GM23248 (cell line): ENCODE data around the gene RAD52. TPM values are rescaled to one million over a fixed set of nuclear protein-coding genes. Genes with fewer than 3 reads are reported as not detected.

ENCODE experiments used
- DNase-seq: peaks from one replicate; pipeline ENCODE4 v3.0.0-alpha.2; 2015
- H2AFZ ChIP-seq: fragments of 200-600 bp; sonication (generic); 2 replicates; pipeline ENCODE4 v1.6.1; 2016; ENCODE audit warnings: antibody characterized with exemption
- H3F3A ChIP-seq: fragments of 200-600 bp; sonication (generic); 2 replicates; pipeline ENCODE4 v1.6.1; 2016; ENCODE audit warnings: mild to moderate bottlenecking, antibody characterized with exemption, mixed run types; ENCODE audit not compliant: insufficient read depth
- H3K27ac ChIP-seq: fragments of 200-600 bp; sonication (generic); 2 replicates; pipeline ENCODE4 v1.5.1; 2016; ENCODE audit warnings: mild to moderate bottlenecking
- H3K27me3 ChIP-seq: fragments of 200-600 bp; sonication (generic); replicated peaks from 2 replicates; pipeline ENCODE4 v1.6.1; 2016; ENCODE audit warnings: mild to moderate bottlenecking; ENCODE audit not compliant: insufficient read depth
- H3K36me3 ChIP-seq: fragments of 200-600 bp; sonication (generic); 2 replicates; pipeline ENCODE4 v1.6.1; 2016; ENCODE audit warnings: low read depth, mild to moderate bottlenecking
- H3K4me1 ChIP-seq: fragments of 200-600 bp; sonication (generic); 2 replicates; pipeline ENCODE4 v1.6.1; 2016; ENCODE audit warnings: mild to moderate bottlenecking; ENCODE audit not compliant: insufficient read depth
- H3K4me2 ChIP-seq: fragments of 200-600 bp; sonication (generic); one replicate; pipeline ENCODE4 v1.6.1; 2016; ENCODE audit warnings: mild to moderate bottlenecking; ENCODE audit not compliant: unreplicated experiment
- H3K4me3 ChIP-seq: fragments of 200-600 bp; sonication (generic); 2 replicates; pipeline ENCODE4 v1.5.1; 2016; ENCODE audit warnings: mild to moderate bottlenecking
- H3K79me2 ChIP-seq: fragments of 200-600 bp; sonication (generic); 2 replicates; pipeline ENCODE4 v1.6.1; 2016; ENCODE audit warnings: mild to moderate bottlenecking; ENCODE audit not compliant: insufficient read depth
- H3K9ac ChIP-seq: fragments of 200-600 bp; sonication (generic); 2 replicates; pipeline ENCODE4 v1.6.1; 2016; ENCODE audit warnings: mild to moderate bottlenecking
- H3K9me2 ChIP-seq: fragments of 200-600 bp; sonication (generic); 2 replicates; pipeline ENCODE4 v1.6.1; 2016; ENCODE audit warnings: mixed run types, mild to moderate bottlenecking, moderate library complexity; ENCODE audit not compliant: insufficient read depth
- H3K9me3 ChIP-seq: fragments of 200-600 bp; sonication (generic); one replicate; pipeline ENCODE4 v1.6.1; 2017; ENCODE audit warnings: low read depth
- H4K20me1 ChIP-seq: fragments of 200-600 bp; sonication (generic); 2 replicates; pipeline ENCODE4 v1.6.0; 2016; ENCODE audit not compliant: insufficient read depth
- EZH2 ChIP-seq: fragments of 200-600 bp; sonication (generic); IDR thresholded peaks from 2 replicates; pipeline ENCODE4 v1.6.1; 2018; ENCODE audit warnings: antibody characterized with exemption, mild to moderate bottlenecking; ENCODE audit not compliant: insufficient read depth, poor library complexity, severe bottlenecking
- EZH2phosphoT487 ChIP-seq: fragments of 200-600 bp; sonication (generic); IDR thresholded peaks from 2 replicates; pipeline ENCODE4 v1.6.1; 2018; ENCODE audit warnings: antibody characterized with exemption, moderate library complexity, mild to moderate bottlenecking, low read depth; ENCODE audit not compliant: insufficient read depth
- WGBS, 2 experiments: methylation state at CpG; one replicate each; pipeline ENCODE4 v1.1.6; 2015 to 2017; ENCODE audit warnings: low lambda C conversion rate in 2 of 2, low coverage in 1 of 2; ENCODE audit errors: missing lambda C conversion rate in 2 of 2; 5-methylcytosine and 5-hydroxymethylcytosine counted together
- in situ Hi-C: fragments of 300-500 bp; cut with MboI; formaldehyde crosslinking; loops from 2 replicates; pipeline ENCODE4 v1.15.0; 2020
- polyA plus RNA-seq: library from polyadenylated mRNA; unstranded; fragments of >200 nt; fragmentation: Nextera tagmentation; extraction: Ambion mirVana; gene quantifications from 2 replicates; pipeline ENCODE4 v1.2.1, GENCODE V29; 2016
- total RNA-seq: library from RNA; depleted of rRNA; stranded (reverse); fragments of >200 nt; shearing (Covaris generic); gene quantifications from 2 replicates; pipeline ENCODE4 v1.2.3, GENCODE V29; 2014

RAD52 gene
- total and polyA plus RNA-seq, 2 experiments from 2014 or later: 7.4 to 20.0 TPM

- no peak for DNase-seq
- Histone ChIP-seq H3F3A (0 out of 2 replicates have a peak, but pooled peaks cover 3% of the 10 kb centered on the region), H3K27me3 (no peaks in the 10 kb centered on the region), H3K4me1 (no peaks in the 10 kb centered on the region), H3K4me3 (no peak overlapping the region), H3K9me3 (no peaks in the 10 kb centered on the region), H3K79me2 (no peaks in the 10 kb centered on the region), H3K27ac (no peak overlapping the region), H2AFZ (no peak overlapping the region), H3K4me2 (no peak overlapping the region), H3K9ac (no peak overlapping the region), H3K9me2 (no peaks in the 10 kb centered on the region), H4K20me1 (no peaks in the 10 kb centered on the region), H3K36me3 (no peaks in the 10 kb centered on the region)
- in situ Hi-C loops: no loop called here
- TF ChIP-seq EZH2: no peak
- no peak for TF ChIP-seq EZH2phosphoT487
- WGBS, 2 experiments: 95% methylated on average over 8 of the region's 8 CpGs
Measured at GRCh38 chr12:981176-981828, 31.8 kb upstream of the RAD52 start.

- Histone ChIP-seq H3K4me1 (no peaks in the 10 kb centered on the region), H3K9me2 (no peaks in the 10 kb centered on the region), H3K9ac (no peak overlapping the region), H3K4me3 (no peak overlapping the region), H3K79me2 (no peaks in the 10 kb centered on the region), H3K4me2 (no peak overlapping the region), H4K20me1 (no peaks in the 10 kb centered on the region), H3K9me3 (no peaks in the 10 kb centered on the region), H3K27ac (no peak overlapping the region), H3K27me3 (no peaks in the 10 kb centered on the region), H3F3A (0 out of 2 replicates have a peak, but pooled peaks cover 8% of the 10 kb centered on the region), H3K36me3 (no peaks in the 10 kb centered on the region), H2AFZ (no peak overlapping the region)
- WGBS, 2 experiments: 86 to 89% methylated on average over 5 of the region's 5 CpGs
- in situ Hi-C loops: no loop called here
- TF ChIP-seq EZH2phosphoT487: no peak
- TF ChIP-seq EZH2: no peak
- DNase-seq: no peak
Measured at GRCh38 chr12:979349-979748, 29.9 kb upstream of the RAD52 start.

GRCh38 chr12:977156-977555, 27.7 kb upstream of the RAD52 start:
- no peak overlapping the region for H3K27ac ChIP-seq
- no peak overlapping the region for H2AFZ ChIP-seq
- 95 to 97% methylated on average over 4 of the region's 4 CpGs for WGBS, 2 experiments
- no peaks in the 10 kb centered on the region for H3K4me1 ChIP-seq
- in situ Hi-C loops: no loop called here
- 0 out of 2 replicates have a peak, but pooled peaks cover 7% of the 10 kb centered on the region for H3F3A ChIP-seq
- no peaks in the 10 kb centered on the region for H3K9me2 ChIP-seq
- TF ChIP-seq EZH2 (no peak), EZH2phosphoT487 (no peak)
- H3K9me3 ChIP-seq: no peaks in the 10 kb centered on the region
- no peaks in the 10 kb centered on the region for H3K79me2 ChIP-seq
- H3K27me3 ChIP-seq: no peaks in the 10 kb centered on the region
- no peak overlapping the region for H3K4me2 ChIP-seq
- no peaks in the 10 kb centered on the region for H4K20me1 ChIP-seq
- no peak overlapping the region for H3K9ac ChIP-seq
- no peaks in the 10 kb centered on the region for H3K36me3 ChIP-seq
- H3K4me3 ChIP-seq: no peak overlapping the region
- no peak for DNase-seq

- in situ Hi-C loops: no loop called here
- H3K27me3 ChIP-seq: no peaks in the 10 kb centered on the region
- H3K9me2 ChIP-seq: no peaks in the 10 kb centered on the region
- DNase-seq: no peak
- TF ChIP-seq EZH2phosphoT487 (no peak), EZH2 (no peak)
- H4K20me1 ChIP-seq: no peaks in the 10 kb centered on the region
- H3K4me1 ChIP-seq: no peaks in the 10 kb centered on the region
- H2AFZ ChIP-seq: no peak overlapping the region
- no peak overlapping the region for H3K9ac ChIP-seq
- 79 to 80% methylated on average over 6 of the region's 6 CpGs for WGBS, 2 experiments
- no peaks in the 10 kb centered on the region for H3K9me3 ChIP-seq
- H3K27ac ChIP-seq: no peak overlapping the region
- no peak overlapping the region for H3K4me2 ChIP-seq
- H3K36me3 ChIP-seq: no peaks in the 10 kb centered on the region
- no peaks in the 10 kb centered on the region for H3K79me2 ChIP-seq
- no peak overlapping the region for H3K4me3 ChIP-seq
- 0 out of 2 replicates have a peak, but pooled peaks cover 5% of the 10 kb centered on the region for H3F3A ChIP-seq
Measured at GRCh38 chr12:976644-977043, 27.1 kb upstream of the RAD52 start.
